Measurements from ENCODE around the gene PHLDA2.

The PHLDA2 gene

DNA sequence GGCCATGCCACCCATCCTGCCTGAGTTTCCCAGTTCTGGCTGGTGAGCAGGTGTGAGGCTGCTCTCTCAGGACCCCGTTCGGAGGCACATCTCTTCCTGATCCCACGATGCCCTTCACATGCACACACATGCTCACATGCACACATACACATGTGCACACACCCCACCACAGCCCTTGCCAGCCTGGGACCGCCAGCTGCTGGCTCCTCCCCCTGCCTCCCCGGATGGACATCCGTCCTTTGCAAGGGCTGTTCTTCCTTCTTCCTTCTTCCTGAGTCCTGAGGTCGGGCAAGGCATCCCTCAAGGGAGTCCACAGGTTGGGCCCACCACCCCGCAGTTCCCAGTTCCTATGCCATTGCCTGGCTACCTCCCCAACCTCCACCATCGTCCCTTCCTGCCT, 33.2 kb downstream of the PHLDA2 start:
- no peak for DNase-seq (ENCODE audit: low spot score)

DNA sequence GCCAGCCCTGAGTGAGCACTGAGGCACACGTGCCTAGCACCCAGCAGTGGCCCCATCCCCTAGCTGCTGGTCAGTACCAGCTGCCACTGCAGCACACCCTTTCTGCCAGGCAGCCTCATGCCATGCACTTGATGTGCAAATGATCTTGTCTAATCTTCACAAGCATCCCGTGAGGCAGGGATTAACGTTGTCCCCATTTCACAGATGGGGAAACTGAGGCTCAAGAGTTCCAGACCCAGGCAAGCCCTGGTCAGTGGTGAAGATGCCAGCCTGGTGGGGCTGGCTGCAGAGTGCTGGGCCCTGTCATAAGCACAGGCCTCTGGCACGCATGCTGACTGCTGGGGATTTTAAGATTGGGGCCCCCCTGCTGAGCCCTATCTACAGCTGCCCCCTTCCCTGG, 35.3 kb downstream of the PHLDA2 start:
- DNase-seq (ENCODE audit: low spot score) = no peak

DNA sequence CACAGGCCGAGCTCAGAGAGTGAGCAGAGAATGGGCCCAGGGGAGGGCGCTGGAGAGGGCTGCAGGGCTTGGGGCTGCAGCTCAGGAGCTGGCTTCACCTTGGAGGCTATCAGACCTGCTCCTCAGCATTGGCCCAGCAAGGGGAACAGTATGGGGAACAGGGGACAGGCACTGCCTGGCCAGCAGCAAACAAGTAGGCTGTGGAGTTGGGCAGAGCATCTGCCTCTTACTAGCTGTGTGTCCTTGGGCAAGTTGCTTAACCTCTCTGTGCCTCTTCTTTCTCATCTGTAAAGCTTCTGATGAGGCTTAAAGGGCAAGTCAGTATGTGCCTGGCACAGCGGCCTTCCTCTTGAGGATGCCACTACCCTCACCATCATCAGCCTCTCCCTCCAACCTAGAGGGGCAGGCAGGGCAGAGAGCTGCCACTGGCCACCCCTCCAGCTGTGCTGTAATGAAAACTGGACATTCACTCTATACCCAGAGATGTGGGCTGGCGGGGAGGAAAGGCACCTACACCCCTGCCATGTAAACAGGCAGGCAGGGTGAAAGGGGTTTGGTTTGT, 36.2 kb downstream of the PHLDA2 start:
- DNase-seq (ENCODE audit: low spot score) = peak; percentile 61

DNA sequence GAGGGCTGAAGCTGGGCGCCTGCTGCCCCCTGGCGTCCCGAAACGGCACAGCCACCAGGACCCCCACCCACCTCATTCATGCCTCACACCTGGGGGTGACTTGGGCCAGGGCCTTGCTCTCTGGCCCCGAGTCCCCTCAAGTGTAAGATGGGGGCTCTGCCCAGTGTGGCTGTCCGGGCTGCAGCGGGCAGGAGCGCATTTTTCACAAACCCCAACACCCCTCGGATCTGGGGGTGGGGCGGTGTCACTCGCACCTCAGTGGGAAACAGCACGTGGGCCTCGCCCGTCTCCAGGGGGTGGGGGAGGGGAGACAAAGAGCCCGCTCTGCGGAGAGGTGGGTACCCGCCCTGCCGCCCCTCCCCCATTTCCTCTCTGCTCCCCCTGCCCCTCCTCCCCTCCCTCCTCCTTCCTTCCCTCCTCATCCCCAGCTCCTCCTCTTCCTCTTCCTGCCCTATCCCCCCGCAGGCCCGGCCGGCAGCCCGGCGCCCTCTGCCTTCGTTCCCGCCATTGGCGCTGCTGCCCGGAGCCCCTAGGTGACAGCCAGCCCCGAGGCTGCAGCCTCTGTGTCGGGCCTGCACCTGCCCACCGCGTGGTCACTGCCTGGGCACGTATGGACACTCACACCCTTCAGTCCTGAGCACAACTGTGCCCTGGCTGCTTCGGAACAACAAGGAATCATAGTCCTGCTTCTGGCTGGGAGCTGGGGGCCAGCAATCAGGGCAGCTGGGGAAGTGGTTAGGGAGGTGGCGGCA, 36.8 kb downstream of the PHLDA2 start:
- DNase-seq (ENCODE audit: low spot score) = peak; percentile 76

DNA sequence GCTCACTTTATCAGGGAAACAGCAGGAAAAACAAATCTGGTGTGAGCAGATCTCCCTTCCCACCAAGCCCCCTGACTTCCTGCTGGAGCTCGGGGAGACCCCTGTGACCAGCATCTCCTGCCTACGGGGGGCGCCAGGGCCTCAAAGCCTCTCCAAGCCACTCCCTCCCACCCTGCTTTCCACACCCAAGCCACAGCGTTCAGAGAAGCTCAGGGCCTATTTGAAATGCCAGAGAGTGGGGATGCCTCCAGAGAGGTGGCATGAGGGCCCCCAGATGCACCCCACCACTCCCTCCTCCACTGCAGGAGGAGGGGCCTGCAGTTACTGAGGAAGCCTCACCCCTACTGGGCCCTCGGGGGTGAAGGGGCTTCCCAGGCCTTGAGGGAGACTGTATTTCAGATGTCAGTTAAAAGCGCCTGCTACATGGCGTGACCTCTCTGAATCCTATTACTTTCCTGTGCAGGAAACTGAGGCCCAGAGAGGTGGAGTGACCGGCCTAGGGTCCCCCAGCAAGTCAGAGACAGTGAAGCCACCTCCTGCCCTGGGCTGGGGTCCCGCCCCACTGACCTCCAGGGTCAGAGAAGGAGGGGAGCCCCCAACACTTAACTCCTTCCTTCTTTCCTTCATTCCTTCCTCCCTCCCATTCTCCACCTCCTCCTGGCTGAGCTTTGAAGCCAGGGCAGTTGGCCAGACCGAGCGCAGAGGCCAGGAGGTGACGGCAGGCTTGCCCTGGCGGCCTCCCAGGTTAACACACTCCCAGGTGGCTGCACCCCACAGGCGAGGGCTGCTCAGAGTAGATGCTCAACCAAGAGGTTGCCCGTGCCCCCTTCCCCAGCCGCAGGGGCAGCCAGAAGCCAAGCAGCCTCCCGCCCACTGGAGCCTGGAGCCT, 37.6 kb downstream of the PHLDA2 start:
- peak; percentile 42 for DNase-seq (ENCODE audit: low spot score)

DNA sequence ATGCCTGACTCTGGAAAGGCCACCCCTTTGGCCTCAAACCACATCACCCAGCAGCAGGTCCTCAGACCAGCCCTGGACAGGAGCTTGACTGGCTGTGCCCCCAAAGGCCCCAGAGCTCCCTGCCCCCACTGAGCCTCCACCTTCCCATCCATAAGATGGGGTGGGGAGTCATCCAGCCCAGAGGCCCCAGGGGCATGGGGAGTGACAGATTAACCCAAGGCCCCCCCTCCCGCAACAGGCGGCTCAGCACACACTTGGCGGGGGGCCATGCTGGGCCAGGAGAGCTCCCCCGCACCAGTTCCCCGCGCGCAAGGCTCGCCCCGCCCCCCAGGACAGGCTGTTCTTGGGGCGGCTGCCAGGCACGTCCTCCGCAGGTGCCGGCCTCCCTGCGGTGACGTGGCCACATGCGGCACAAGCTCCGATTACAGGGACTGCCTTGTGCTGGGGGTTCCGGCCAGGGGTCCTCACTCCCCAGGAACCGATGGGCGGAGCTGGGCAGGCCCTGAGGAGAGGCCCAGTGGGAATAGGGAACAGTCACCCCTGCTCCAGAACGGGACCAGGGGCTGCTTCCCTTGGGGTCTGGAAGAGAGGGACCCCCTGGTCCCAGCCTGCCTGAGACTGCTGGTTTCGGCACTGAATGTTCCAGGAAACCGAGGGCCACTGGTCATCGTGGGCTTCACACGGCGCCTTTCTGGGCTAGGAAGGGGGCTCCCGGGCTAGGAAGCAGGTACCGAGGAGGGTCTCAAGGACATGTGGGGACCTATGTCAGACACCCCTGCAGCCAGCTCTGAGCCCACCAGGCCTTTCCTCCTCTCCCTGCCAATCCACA, 38.5 kb downstream of the PHLDA2 start:
- no peak for DNase-seq (ENCODE audit: low spot score)

DNA sequence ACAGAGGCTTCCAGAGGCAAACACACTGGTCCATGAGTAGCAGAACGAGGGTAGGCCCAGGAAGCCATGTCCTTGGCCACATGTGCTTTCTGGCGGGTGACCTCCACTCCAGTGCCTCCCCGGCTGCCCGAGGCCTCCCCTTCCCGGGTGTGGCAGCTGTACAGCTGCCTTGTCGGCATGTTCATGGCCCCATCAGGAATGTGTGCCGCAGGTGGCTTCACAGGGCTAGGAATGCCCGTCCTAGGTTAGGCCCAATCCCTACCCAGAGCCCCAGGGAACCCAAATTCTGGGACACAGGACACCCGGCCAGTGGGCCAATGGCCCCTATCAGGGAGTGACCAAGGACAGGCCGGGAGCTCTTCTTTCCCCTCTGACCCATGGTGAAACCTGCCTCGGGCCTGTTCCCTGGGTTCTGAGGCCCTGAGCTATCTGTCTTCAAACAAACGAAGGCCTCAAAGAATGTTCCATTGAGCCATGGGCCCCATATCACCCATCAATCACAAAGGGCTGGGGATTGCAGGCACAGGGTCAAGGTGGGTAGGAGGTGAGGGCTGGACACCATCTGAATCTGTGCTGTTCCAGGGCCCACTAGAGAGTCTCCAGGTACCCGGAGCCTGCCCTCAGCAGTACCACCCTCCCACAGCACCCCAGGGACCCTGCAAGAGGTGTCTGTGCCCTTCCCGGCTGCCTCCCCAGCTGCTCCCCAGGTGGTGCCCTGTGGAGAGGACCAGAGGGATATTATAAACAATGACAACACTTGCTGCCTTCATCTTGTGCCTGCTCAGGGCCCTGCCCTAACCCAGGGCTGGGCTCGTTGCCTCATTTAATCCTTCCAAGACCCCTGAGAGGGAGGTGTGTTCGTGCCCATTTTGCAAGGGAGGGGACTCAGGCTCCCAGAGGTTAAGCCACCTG, 39.6 kb downstream of the PHLDA2 start:
- no peak for DNase-seq (ENCODE audit: low spot score)

DNA sequence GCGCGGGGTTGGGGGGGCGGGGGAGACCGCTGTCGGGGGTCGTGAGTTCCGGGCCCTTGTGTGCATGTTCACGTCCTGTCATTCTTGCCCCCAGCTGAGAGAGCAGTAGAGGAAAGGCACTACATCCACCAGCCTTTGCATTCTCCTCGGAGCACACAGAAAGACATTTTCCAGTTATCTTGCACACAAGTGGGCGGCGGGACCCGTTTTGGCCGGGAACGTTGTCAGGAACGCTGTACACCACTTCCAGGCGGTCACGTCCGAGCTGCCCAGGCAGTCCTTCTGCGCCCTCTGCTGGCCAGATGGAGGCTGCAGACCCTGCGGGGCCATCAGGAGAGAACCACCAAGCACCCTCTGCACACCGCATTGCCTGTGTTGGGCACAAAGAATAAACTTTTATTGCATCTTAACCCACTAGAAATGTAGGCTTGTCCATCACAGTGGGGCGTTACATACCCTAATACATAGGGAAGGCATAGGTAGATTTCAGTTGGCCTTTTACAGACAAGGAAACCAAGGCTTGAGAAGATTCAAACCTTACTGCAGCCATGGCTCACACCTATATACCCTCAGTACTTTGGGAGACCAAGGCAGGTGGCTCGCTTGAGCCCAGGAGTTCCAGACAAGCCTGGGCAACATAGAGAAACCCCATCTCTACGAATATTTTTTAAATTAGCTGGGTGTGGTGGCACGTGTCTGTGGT, 40.8 kb downstream of the PHLDA2 start:
- peak; percentile 84 for DNase-seq (ENCODE audit: low spot score)

DNA sequence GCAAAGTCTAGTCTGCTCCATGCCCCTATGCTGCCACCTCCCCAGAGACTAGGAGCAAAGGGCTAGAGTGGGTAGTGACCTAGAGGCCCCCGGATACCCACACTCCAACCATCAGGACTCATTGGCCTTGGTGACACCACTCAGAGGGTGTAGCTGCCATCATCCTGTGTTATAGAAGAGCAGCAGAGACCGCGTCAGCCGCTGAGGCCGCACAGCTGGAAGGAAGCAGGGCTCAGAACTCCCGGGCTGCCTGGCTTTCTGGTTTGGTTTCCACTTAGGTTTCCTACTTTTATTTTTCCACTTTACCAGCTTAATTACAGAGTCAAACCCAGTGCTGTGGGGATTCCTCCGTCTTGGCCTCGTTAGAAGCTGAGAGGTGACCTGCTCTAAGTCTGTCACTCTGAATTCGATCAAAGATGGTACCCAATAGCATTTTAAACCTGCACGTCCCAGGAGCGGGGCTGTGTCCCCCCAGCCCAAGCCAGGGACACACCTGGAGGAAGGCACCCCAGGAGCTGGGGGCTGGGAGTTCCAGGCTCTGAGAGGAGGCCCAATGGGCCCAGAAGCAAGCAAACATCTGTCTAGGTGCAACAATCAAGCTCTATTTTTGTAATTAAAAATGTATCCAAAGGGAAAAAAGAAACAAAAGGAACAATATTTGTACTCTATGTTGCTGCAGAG, 41.6 kb downstream of the PHLDA2 start:
- no peak for DNase-seq (ENCODE audit: low spot score)

DNA sequence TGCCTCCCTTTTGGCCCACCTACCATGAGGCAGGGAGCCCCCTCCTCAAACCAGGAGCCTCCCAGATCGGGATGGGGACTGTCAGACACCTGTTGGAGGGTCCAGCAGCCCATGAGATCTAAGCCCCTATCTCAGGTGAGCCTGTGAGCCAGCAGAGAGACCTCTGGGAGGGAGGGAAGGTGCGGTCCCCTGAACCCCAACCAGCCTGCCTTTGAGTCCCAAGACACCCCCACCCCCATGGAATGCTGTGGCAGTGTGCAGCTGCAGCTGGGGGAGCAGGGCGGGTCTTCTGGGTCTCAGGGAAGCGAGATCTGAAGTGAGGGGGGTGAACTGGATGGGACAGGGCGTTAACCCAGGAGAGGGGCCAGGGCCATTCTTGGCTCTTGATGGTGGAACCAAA, 42.3 kb downstream of the PHLDA2 start:
- no peak for DNase-seq (ENCODE audit: low spot score)

DNA sequence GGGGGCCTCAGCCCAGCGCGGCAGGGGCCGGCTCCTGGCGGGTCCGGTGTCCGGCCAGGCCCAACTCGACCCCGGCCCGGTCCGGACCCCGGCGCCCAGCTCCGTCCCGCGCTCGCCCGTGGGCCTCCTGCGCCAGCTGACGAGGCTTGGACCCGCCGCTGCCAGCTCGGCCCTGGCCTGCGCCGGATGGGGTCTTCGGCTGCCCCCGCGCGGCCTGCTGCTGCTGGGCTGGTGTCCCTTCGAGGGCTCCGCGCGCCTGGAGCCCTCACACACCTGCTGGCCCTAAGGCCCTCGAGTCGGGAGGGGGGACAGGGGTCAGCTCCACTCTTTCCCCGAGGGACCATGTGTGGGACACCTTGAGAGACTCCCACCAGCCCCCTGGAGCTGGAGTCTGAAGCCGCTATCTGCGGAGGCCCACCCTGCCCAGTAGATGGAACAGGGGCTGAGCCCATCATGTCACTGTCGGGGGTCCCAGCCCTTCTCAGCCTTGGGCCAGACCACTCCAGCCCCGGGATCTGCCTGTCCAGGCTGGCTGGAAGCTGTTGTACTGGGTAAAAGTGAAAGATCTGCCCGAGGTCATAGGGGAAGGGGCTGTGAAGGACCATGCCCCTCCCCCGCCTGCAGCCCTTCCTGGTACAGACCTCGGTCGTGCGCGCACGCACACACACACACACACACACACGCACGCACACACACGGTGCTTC, 42.9 kb downstream of the PHLDA2 start:
- no peak for DNase-seq (ENCODE audit: low spot score)

DNA sequence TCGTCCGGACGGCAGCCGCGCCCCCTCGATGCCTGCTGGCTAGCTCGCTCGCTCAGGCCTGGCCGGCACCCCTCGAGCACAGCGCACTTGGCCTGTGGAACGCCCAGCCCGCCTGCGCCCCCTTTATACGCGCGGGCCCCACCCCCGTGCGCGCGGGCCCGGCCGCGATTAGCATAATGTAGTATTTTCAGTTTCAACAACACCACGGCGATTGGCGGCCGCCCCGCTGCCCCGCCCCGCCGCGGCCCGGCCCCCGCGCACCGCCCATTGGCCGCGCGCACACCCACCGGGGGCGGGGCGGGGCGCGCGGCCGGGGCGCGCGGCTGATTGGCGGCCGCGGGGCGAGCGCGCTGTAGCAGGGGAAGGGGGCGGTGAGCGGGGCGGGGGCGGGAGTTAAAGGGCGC, 43.5 kb downstream of the PHLDA2 start, which contains the start of gene CDKN1C:
Gene CDKN1C (minus strand): TSS at position 98 of the 404 bp plus-strand sequence. CDS start 319 bp downstream, outside the sequence.
- DNase-seq (ENCODE audit: low spot score) = peak; percentile 79

DNA sequence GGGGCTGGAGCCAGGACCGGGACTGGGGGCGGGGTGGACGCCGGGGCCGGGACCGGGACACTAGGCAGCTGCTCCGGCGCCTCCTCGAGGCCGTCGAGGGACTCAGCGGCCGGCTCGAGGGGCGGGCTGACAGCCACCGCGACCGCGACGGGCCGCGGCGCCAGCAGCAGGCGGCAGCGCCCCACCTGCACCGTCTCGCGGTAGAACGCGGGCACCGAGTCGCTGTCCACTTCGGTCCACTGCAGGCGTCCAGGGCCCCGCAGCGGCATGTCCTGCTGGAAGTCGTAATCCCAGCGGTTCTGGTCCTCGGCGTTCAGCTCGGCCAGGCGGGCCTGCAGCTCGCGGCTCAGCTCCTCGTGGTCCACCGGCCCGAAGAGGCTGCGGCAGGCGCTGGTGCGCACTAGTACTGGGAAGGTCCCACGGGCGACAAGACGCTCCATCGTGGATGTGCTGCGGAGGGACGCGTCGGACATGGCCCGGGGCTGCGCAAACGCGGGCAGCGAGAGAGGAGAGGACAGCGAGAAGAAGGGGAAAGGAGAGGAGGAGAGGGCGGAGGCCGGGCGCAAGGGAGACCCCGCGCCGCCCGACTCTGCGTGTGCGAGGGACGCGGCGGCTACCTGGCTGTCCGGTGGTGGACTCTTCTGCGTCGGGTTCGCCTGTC, 44.1 kb downstream of the PHLDA2 start:
- DNase-seq (ENCODE audit: low spot score) = no peak

DNA sequence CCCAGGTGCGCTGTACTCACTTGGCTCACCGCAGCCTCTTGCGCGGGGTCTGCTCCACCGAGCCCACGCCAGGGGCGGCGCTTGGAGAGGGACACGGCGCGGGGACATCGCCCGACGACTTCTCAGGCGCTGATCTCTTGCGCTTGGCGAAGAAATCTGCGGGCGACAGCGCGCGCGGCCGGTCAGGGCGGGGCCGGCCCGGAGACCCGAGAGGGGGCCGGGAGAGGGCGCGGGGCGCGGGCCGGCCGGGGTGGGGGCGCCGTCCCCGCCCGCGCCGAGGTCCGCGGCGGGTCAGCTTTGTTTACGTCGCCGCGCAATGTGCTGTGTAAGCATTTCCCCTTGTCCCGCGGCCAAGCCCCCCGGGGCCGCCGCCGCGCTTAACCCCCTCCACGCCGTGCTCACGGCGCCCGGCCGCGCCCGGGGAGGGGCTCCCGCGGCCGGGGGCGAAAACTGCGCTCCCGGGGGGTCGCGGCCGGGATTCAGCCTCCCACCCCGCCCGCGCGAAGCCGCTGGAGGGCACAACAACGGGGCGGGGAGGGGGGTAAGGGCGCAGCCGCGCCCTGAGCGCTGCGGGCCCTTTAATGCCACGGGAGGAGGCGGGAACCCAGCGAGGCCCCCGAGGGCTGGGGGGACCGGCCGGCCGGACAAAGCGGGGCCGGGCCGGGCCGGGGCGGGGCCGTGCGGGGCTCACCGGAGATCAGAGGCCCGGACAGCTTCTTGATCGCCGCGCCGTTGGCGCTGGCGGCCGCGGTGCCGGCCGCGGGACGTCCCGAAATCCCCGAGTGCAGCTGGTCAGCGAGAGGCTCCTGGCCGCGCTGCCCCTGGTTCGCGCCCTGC, 45.0 kb downstream of the PHLDA2 start:
- DNase-seq (ENCODE audit: low spot score) = no peak

DNA sequence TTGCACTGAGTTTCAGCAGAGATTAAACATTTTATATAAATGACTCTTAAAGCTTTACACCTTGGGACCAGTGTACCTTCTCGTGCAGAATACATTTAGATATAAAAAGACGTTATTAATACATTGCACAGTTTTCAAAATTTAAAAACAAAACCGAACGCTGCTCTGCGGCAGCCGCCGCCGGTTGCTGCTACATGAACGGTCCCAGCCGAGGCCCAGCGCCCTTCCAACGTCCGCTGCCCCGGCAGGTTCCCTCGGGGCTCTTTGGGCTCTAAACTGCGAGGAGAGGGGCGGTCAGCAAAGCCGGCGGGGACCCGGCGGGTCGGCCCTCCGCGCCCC, 45.6 kb downstream of the PHLDA2 start:
- DNase-seq (ENCODE audit: low spot score) = no peak

DNA sequence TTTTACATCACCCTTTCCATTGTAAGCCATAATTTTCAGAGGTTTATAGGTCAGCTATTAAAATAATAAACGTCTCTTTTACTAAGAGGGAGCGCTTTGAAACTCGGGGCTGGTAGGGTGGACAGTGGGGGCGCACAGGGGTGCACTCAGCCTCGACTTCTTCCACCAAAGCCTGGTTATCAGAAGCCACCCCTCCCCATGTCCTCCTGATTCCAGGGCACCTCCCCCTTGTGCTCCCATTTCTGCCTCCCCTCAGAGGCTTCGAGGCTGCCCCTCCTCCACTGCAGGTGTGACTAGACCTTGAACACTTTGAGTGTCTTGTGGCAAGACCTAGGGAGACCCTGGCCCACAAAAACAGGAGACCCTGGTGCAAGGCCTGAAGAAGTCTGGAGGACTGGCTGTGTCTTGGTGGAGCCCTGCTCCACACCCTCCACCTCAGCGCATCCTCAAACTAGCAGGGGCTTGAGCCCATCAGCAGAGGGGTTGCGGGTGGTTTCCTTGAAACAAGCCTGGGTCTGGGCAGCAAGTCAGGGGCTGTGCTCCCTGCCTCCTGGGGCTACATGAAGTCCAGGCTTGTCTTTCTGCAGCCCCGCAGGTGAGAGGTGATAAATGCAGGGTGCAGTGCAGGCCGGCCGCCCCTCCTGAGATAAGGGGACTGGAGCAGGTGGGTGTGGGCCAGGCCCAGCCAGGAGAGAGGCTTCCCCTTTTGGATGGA, 46.7 kb downstream of the PHLDA2 start:
- no peak for DNase-seq (ENCODE audit: low spot score)

DNA sequence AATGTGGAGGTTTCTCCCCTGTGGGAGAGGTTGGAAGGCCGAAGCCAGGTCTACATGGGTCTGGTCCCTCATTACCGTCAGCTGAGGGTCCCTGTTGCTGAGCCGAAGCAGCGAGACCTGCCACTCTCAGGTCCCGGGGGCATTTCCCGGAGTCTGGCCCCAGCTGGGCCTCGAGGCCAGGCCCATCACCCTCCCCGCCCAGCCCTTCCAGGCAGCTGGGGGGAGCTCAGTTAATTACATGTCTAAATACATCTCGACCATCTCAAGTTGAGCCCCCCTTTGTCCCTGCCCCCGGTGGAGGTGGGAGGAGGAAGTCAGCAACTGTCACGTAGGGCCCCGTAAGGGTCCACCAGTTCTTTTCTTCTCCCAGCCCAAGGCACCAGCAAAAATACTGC, 47.2 kb downstream of the PHLDA2 start:
- DNase-seq (ENCODE audit: low spot score) = no peak
